ENCODE results near the gene GRIK4.

- TF ChIP-seq, protein P1, sequence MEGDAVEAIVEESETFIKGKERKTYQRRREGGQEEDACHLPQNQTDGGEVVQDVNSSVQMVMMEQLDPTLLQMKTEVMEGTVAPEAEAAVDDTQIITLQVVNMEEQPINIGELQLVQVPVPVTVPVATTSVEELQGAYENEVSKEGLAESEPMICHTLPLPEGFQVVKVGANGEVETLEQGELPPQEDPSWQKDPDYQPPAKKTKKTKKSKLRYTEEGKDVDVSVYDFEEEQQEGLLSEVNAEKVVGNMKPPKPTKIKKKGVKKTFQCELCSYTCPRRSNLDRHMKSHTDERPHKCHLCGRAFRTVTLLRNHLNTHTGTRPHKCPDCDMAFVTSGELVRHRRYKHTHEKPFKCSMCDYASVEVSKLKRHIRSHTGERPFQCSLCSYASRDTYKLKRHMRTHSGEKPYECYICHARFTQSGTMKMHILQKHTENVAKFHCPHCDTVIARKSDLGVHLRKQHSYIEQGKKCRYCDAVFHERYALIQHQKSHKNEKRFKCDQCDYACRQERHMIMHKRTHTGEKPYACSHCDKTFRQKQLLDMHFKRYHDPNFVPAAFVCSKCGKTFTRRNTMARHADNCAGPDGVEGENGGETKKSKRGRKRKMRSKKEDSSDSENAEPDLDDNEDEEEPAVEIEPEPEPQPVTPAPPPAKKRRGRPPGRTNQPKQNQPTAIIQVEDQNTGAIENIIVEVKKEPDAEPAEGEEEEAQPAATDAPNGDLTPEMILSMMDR (IDR thresholded peaks at IDR 0.05; ENCODE audit: low read depth, low read length, poor library complexity, severe bottlenecking): no peak
- TF ChIP-seq EZH2phosphoT487 (IDR thresholded peaks at IDR 0.05; ENCODE audit: borderline replicate concordance, low read length): no peak
These were observed 382.1 kb downstream of the GRIK4 start for GRCh38 chr11:120893440-120894201.

All from DOHH2 (cell line).